ENCODE measurements around the gene DDX39B.

The DDX39B gene

GRCh38 chr6:31579119-31579505 is 37.3 kb upstream of the DDX39B start:
- no peaks in the 10 kb centered on the region for H3K9me3 ChIP-seq (ENCODE audit: low read length)
- no peak overlapping the region for H3K27ac ChIP-seq (ENCODE audit: low read depth, low read length, poor library complexity, severe bottlenecking)
- H3K4me3 ChIP-seq (ENCODE audit: low read depth, low read length, poor library complexity, severe bottlenecking): no peak overlapping the region
- H3K36me3 ChIP-seq (ENCODE audit: insufficient read depth, low read length): no peaks in the 10 kb centered on the region
- no peaks in the 10 kb centered on the region for H4K20me1 ChIP-seq (ENCODE audit: insufficient read depth, low read length)
- H3K79me2 ChIP-seq (ENCODE audit: insufficient read depth, low read length): no peaks in the 10 kb centered on the region
- no peak for TF ChIP-seq CTCF (IDR thresholded peaks at IDR 0.05; ENCODE audit: low read length)
- TF ChIP-seq EZH2 (IDR thresholded peaks at IDR 0.05; ENCODE audit: borderline replicate concordance, low read length): no peak
- H3K4me2 ChIP-seq (ENCODE audit: low read length): no peak overlapping the region
- no peaks in the 10 kb centered on the region for H3K9me2 ChIP-seq (ENCODE audit: low read depth, low read length)
- no peak overlapping the region for H2AFZ ChIP-seq (ENCODE audit: low read length)
- no peaks in the 10 kb centered on the region for H3F3A ChIP-seq (ENCODE audit: insufficient read depth, low read length)
- H3K27me3 ChIP-seq (ENCODE audit: insufficient read depth, low read length): no peaks in the 10 kb centered on the region
- peaks cover 55% of the 10 kb centered on the region for H3K4me1 ChIP-seq (ENCODE audit: insufficient read depth, low read length, severe bottlenecking)
- H3K9ac ChIP-seq (ENCODE audit: low read length): no peak overlapping the region

GRCh38 chr6:31578184-31579118 is 36.6 kb upstream of the DDX39B start:
- peaks cover 54% of the 10 kb centered on the region for H3K4me1 ChIP-seq (ENCODE audit: insufficient read depth, low read length, severe bottlenecking)
- H4K20me1 ChIP-seq (ENCODE audit: insufficient read depth, low read length): no peaks in the 10 kb centered on the region
- no peaks in the 10 kb centered on the region for H3K36me3 ChIP-seq (ENCODE audit: insufficient read depth, low read length)
- H3K79me2 ChIP-seq (ENCODE audit: insufficient read depth, low read length): no peaks in the 10 kb centered on the region
- H3K27ac ChIP-seq (ENCODE audit: low read depth, low read length, poor library complexity, severe bottlenecking): no peak overlapping the region
- no peak overlapping the region for H3K9ac ChIP-seq (ENCODE audit: low read length)
- H3K9me3 ChIP-seq (ENCODE audit: low read length): no peaks in the 10 kb centered on the region
- no peaks in the 10 kb centered on the region for H3K27me3 ChIP-seq (ENCODE audit: insufficient read depth, low read length)
- H3K4me2 ChIP-seq (ENCODE audit: low read length): no peak overlapping the region
- TF ChIP-seq CTCF (IDR thresholded peaks at IDR 0.05; ENCODE audit: low read length) (no peak), EZH2 (IDR thresholded peaks at IDR 0.05; ENCODE audit: borderline replicate concordance, low read length) (no peak)
- H3F3A ChIP-seq (ENCODE audit: insufficient read depth, low read length): no peaks in the 10 kb centered on the region
- no peak overlapping the region for H3K4me3 ChIP-seq (ENCODE audit: low read depth, low read length, poor library complexity, severe bottlenecking)
- H3K9me2 ChIP-seq (ENCODE audit: low read depth, low read length): no peaks in the 10 kb centered on the region
- no peak overlapping the region for H2AFZ ChIP-seq (ENCODE audit: low read length)

GRCh38 chr6:31577579-31577966 is 35.8 kb upstream of the DDX39B start:
- no peak overlapping the region for H3K4me3 ChIP-seq (ENCODE audit: low read depth, low read length, poor library complexity, severe bottlenecking)
- TF ChIP-seq EZH2 (IDR thresholded peaks at IDR 0.05; ENCODE audit: borderline replicate concordance, low read length) (no peak), CTCF (IDR thresholded peaks at IDR 0.05; ENCODE audit: low read length) (no peak)
- H3K4me2 ChIP-seq (ENCODE audit: low read length): no peak overlapping the region; the same call in 1 of the 2 replicates

More at GRCh38 chr6:31577579-31577966, 35.8 kb upstream of the DDX39B start:
- Histone ChIP-seq H3K27ac (ENCODE audit: low read depth, low read length, poor library complexity, severe bottlenecking) (no peak overlapping the region), H3K4me1 (ENCODE audit: insufficient read depth, low read length, severe bottlenecking) (peaks cover 55% of the 10 kb centered on the region), H3K9ac (ENCODE audit: low read length) (no peak overlapping the region; the same call in 1 of the 2 replicates), H3F3A (ENCODE audit: insufficient read depth, low read length) (no peaks in the 10 kb centered on the region), H3K9me3 (ENCODE audit: low read length) (no peaks in the 10 kb centered on the region), H2AFZ (ENCODE audit: low read length) (no peak overlapping the region), H3K9me2 (ENCODE audit: low read depth, low read length) (no peaks in the 10 kb centered on the region), H4K20me1 (ENCODE audit: insufficient read depth, low read length) (no peaks in the 10 kb centered on the region), H3K36me3 (ENCODE audit: insufficient read depth, low read length) (no peaks in the 10 kb centered on the region), H3K27me3 (ENCODE audit: insufficient read depth, low read length) (no peaks in the 10 kb centered on the region), H3K79me2 (ENCODE audit: insufficient read depth, low read length) (no peaks in the 10 kb centered on the region)
